GM12878 (cell line): ENCODE measurements around the gene ABCC3. TPM values are rescaled to one million over a fixed set of nuclear protein-coding genes. Genes with fewer than 3 reads are reported as not detected.

Source experiments
- ATAC-seq: fragments of 200-7000 bp; cut with Tn5 transposase; 3 replicates; pipeline ENCODE4 v1.9.1; 2020; ENCODE audit warnings: mild to moderate bottlenecking, moderate library complexity
- BruUV-seq: library from RNA; stranded (reverse); fragments of 400-500 nt; replicated peaks from 2 replicates; lab custom pipeline; 2021; lab: Mats Ljungman, UMichigan
- CTCF ChIA-PET: fragments of 300-600 bp; sonication (Branson Sonifier 250); formaldehyde crosslinking; extraction: SDS; loops from one replicate; lab custom pipeline; 2021; ENCODE audit warnings: inconsistent platforms; lab: Yijun Ruan, JAX
- POLR2A ChIA-PET: fragments of 350-600 bp; formaldehyde crosslinking; extraction: SDS; loops from one replicate; lab custom pipeline; 2021; ENCODE audit warnings: inconsistent platforms; lab: Charles Lee
- RAD21 ChIA-PET: fragments of 300-600 bp; sonication (Branson Sonifier 250); formaldehyde crosslinking; loops from one replicate; lab custom pipeline; 2023; ENCODE audit warnings: antibody characterized with exemption; ENCODE audit not compliant: unreplicated experiment; lab: Charles Lee
- SMC1A ChIA-PET: fragments of 300-600 bp; sonication (Branson Sonifier 250); formaldehyde crosslinking; loops from one replicate; lab custom pipeline; 2023; ENCODE audit not compliant: unreplicated experiment, uncharacterized antibody; lab: Charles Lee
- DNase-seq: peaks from one replicate; pipeline ENCODE4 v3.0.0-alpha.2; 2011; ENCODE audit warnings: low read depth, low spot score
- FAIRE-seq: peaks from 3 replicates; lab custom pipeline; 2011; peaks lifted over from hg19 to GRCh38; lab: Jason Lieb, UNC
- H2AFZ ChIP-seq: 2 replicates; pipeline ENCODE4 v1.6.0; 2011; ENCODE audit warnings: low read depth, low read length, control low read depth; ENCODE audit not compliant: control insufficient read depth
- H3K27ac ChIP-seq: 2 replicates; pipeline ENCODE4 v1.5.1; 2011; ENCODE audit warnings: control low read depth; ENCODE audit not compliant: control insufficient read depth, insufficient read depth
- H3K27me3 ChIP-seq, 2 experiments: replicated peaks in 1 of 2; 2 replicates each; pipeline versions ENCODE4 v1.6.0 to v1.6.1; 2011; ENCODE audit warnings: low read length in 1 of 2; ENCODE audit not compliant: control insufficient read depth in 2 of 2, insufficient read depth in 2 of 2
- H3K36me3 ChIP-seq, 2 experiments: 2 replicates each; pipeline ENCODE4 v1.5.1; 2011; ENCODE audit warnings: low read length in 1 of 2; ENCODE audit not compliant: control insufficient read depth in 2 of 2, insufficient read depth in 2 of 2
- H3K4me1 ChIP-seq: 2 replicates; pipeline ENCODE4 v1.6.1; 2011; ENCODE audit warnings: mild to moderate bottlenecking, low read length, moderate library complexity, mixed read lengths; ENCODE audit not compliant: control insufficient read depth, insufficient read depth
- H3K4me2 ChIP-seq: 2 replicates; pipeline ENCODE4 v1.6.0; 2011; ENCODE audit warnings: control low read depth; ENCODE audit not compliant: control insufficient read depth, insufficient read depth
- H3K4me3 ChIP-seq: fragments of 200-600 bp; sonication (generic); 2 replicates; pipeline ENCODE4 v1.5.1; 2016
- H3K79me2 ChIP-seq: 2 replicates; pipeline ENCODE4 v1.6.0; 2011; ENCODE audit warnings: low read length; ENCODE audit not compliant: control insufficient read depth, insufficient read depth
- H3K9ac ChIP-seq: 2 replicates; pipeline ENCODE4 v1.8.0; 2011; ENCODE audit warnings: low read length, control low read depth, mixed read lengths; ENCODE audit not compliant: control insufficient read depth, insufficient read depth
- H3K9me3 ChIP-seq: replicated peaks from 3 replicates; pipeline ENCODE4 v1.5.1; 2011; ENCODE audit warnings: mild to moderate bottlenecking, low read length; ENCODE audit not compliant: control insufficient read depth, insufficient read depth
- H4K20me1 ChIP-seq: 2 replicates; pipeline ENCODE4 v1.6.0; 2011; ENCODE audit not compliant: control insufficient read depth, insufficient read depth
- FOS ChIP-seq: IDR thresholded peaks from 3 replicates; pipeline ENCODE4 v1.6.1; 2011; ENCODE audit warnings: borderline replicate concordance; ENCODE audit not compliant: insufficient read length; ENCODE audit errors: extremely low read depth
- IKZF1 ChIP-seq: fragments of 450-650 bp; conservative IDR thresholded peaks from 2 replicates; pipeline ENCODE4 v1.6.1; 2017; ENCODE audit warnings: antibody characterized with exemption, mild to moderate bottlenecking
- IKZF2 ChIP-seq, 2 experiments: fragments of 450-650 bp; IDR thresholded peaks; 2 replicates each; pipeline ENCODE4 v1.6.1; 2017; ENCODE audit warnings: mild to moderate bottlenecking in 2 of 2, moderate library complexity in 2 of 2
- LARP7 ChIP-seq: fragments of 450-650 bp; IDR thresholded peaks from 2 replicates; pipeline ENCODE4 v1.6.1; 2017; ENCODE audit warnings: mild to moderate bottlenecking
- MEF2A ChIP-seq: IDR thresholded peaks from 2 replicates; pipeline ENCODE4 v1.6.1; 2011; ENCODE audit warnings: low read depth, mild to moderate bottlenecking, low read length, moderate library complexity; ENCODE audit not compliant: insufficient read depth
- POLR2AphosphoS2 ChIP-seq: IDR thresholded peaks from 2 replicates; pipeline ENCODE4 v1.6.1; 2011; ENCODE audit warnings: low read depth, mild to moderate bottlenecking, low read length, improper control_type of control experiment, moderate library complexity
- SIX5 ChIP-seq: IDR thresholded peaks from 2 replicates; pipeline ENCODE4 v1.6.1; 2011; ENCODE audit warnings: mild to moderate bottlenecking, low read depth, low read length, moderate library complexity; ENCODE audit not compliant: severe bottlenecking
- SUPT20H ChIP-seq: IDR thresholded peaks from 2 replicates; pipeline ENCODE4 v1.6.1; 2011; ENCODE audit warnings: low read depth, mild to moderate bottlenecking, low read length, moderate library complexity, borderline replicate concordance; ENCODE audit not compliant: control insufficient read depth
- TARDBP ChIP-seq: IDR thresholded peaks from 2 replicates; pipeline ENCODE4 v1.6.1; 2016; ENCODE audit warnings: borderline replicate concordance
- TCF3 ChIP-seq: IDR thresholded peaks from 2 replicates; pipeline ENCODE4 v1.6.1; 2012; ENCODE audit warnings: low read depth, mild to moderate bottlenecking, low read length, borderline replicate concordance; ENCODE audit not compliant: insufficient read depth
- WGBS: methylation state at CpG from one replicate; pipeline ENCODE4 v1.1.6; 2016; ENCODE audit warnings: low lambda C conversion rate; ENCODE audit not compliant: insufficient replicate concordance, insufficient coverage; ENCODE audit errors: missing lambda C conversion rate; 5-methylcytosine and 5-hydroxymethylcytosine counted together
- in situ Hi-C: fragments of 300-500 bp; cut with MboI; formaldehyde crosslinking; loops from 9 replicates; pipeline ENCODE4 v1.14.3; 2018; ENCODE audit warnings: mixed read lengths
- intact Hi-C: fragments of 100-400 bp; cut with micrococcal nuclease; formaldehyde crosslinking; loops from one replicate; pipeline ENCODE4 v1.14.2; 2022; ENCODE audit not compliant: unreplicated experiment
- polyA plus RNA-seq, 11 experiments: library from polyadenylated mRNA; depleted of rRNA in 4 of 11; unstranded in 6 of 11; stranded (reverse) in 5 of 11; fragments of >200 nt; fragmentation: Nextera tagmentation in 4 of 11; fragmentation: Illumina TruSeq in 1 of 11; extraction: Ambion mirVana in 4 of 11; extraction: Trizol in 1 of 11; gene quantifications; 1 replicate in 1 of 11; 2 replicates in 10 of 11; pipeline versions ENCODE4 v1.2.1 to v1.2.3, GENCODE V29; 2011 to 2016; ENCODE audit warnings: inconsistent platforms in 2 of 11, missing spikeins in 2 of 11, low read depth in 1 of 11
- total RNA-seq, 4 experiments: library from RNA; depleted of rRNA in 3 of 4; stranded (reverse); fragments of >200 nt in 3 of 4; fragmentation: Illumina TruSeq in 1 of 4; extraction: Trizol in 1 of 4; gene quantifications; 2 replicates each; pipeline versions ENCODE4 v1.2.1 to v1.2.3, GENCODE V29; 2013 to 2021
- TF ChIP-seq, protein P1 (sequence below): fragments of 450-650 bp; IDR thresholded peaks from 2 replicates; pipeline ENCODE4 v1.6.1; 2016; ENCODE audit warnings: mild to moderate bottlenecking, moderate library complexity, borderline replicate concordance
- TF ChIP-seq, protein P2 (sequence below): IDR thresholded peaks from 2 replicates; pipeline ENCODE4 v1.6.1; 2011; ENCODE audit warnings: borderline replicate concordance, low read depth, mild to moderate bottlenecking, moderate library complexity, mixed read lengths, low read length; ENCODE audit not compliant: insufficient read depth; ENCODE audit errors: extremely low read length
- TF ChIP-seq, protein P3 (sequence below): fragments of 450-650 bp; IDR thresholded peaks from 2 replicates; pipeline ENCODE4 v1.6.1; 2017; ENCODE audit warnings: mild to moderate bottlenecking, moderate library complexity
- TF ChIP-seq, protein P4 (sequence below): IDR thresholded peaks from 2 replicates; pipeline ENCODE4 v1.6.1; 2011; ENCODE audit warnings: low read depth, low read length, improper control_type of control experiment, borderline replicate concordance

The ABCC3 gene
- total and polyA plus RNA-seq, 10 of the 15 experiments (the other 5 are each of a cell fraction or from before 2014, with no cell fraction given) = 0.21 to 2.3 (median 0.71) TPM; not detected in 6

DNA sequence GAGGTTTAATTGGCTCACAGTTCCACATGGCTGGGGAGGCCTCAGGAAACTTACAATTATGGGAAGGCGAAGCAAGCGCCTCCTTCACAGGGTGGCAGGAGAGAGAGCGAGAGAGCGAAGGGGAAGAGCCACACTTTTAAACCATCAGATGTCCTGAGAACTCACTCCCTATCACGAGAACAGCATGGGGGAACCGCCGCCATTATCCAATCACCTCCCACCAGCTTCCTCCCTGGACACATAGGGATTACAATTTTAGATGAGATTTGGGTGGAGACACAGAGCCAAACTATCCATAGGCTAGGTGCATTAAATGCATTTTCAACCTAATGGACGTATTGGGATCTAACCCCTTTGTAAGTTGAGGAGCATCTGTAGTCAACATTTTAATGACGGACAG lies 78.0 kb downstream of the ABCC3 start (continued):
- TF ChIP-seq, protein P1, sequence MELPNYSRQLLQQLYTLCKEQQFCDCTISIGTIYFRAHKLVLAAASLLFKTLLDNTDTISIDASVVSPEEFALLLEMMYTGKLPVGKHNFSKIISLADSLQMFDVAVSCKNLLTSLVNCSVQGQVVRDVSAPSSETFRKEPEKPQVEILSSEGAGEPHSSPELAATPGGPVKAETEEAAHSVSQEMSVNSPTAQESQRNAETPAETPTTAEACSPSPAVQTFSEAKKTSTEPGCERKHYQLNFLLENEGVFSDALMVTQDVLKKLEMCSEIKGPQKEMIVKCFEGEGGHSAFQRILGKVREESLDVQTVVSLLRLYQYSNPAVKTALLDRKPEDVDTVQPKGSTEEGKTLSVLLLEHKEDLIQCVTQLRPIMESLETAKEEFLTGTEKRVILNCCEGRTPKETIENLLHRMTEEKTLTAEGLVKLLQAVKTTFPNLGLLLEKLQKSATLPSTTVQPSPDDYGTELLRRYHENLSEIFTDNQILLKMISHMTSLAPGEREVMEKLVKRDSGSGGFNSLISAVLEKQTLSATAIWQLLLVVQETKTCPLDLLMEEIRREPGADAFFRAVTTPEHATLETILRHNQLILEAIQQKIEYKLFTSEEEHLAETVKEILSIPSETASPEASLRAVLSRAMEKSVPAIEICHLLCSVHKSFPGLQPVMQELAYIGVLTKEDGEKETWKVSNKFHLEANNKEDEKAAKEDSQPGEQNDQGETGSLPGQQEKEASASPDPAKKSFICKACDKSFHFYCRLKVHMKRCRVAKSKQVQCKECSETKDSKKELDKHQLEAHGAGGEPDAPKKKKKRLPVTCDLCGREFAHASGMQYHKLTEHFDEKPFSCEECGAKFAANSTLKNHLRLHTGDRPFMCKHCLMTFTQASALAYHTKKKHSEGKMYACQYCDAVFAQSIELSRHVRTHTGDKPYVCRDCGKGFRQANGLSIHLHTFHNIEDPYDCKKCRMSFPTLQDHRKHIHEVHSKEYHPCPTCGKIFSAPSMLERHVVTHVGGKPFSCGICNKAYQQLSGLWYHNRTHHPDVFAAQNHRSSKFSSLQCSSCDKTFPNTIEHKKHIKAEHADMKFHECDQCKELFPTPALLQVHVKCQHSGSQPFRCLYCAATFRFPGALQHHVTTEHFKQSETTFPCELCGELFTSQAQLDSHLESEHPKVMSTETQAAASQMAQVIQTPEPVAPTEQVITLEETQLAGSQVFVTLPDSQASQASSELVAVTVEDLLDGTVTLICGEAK = no peak
- TF ChIP-seq FOS (no peak), LARP7 (no peak), POLR2AphosphoS2 (no peak), TARDBP (no peak), IKZF2 (IDR thresholded peaks at IDR 0.05) (no peak), MEF2A (no peak)
- TF ChIP-seq, protein P2, sequence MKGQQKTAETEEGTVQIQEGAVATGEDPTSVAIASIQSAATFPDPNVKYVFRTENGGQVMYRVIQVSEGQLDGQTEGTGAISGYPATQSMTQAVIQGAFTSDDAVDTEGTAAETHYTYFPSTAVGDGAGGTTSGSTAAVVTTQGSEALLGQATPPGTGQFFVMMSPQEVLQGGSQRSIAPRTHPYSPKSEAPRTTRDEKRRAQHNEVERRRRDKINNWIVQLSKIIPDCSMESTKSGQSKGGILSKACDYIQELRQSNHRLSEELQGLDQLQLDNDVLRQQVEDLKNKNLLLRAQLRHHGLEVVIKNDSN = no peak

- BruUV-seq = no TSS peak
- SMC1A ChIA-PET = no interaction called here
- no peaks in the 10 kb centered on the region for H3K36me3 ChIP-seq
- H2AFZ ChIP-seq = no peak overlapping the region
- no peaks in the 10 kb centered on the region for H3K4me1 ChIP-seq
- no peaks in the 10 kb centered on the region for H3K27me3 ChIP-seq
- no peak for FAIRE-seq
- POLR2A ChIA-PET = no interaction called here
- ATAC-seq = no peak
- no peak overlapping the region for H3K4me3 ChIP-seq
- no peak overlapping the region for H3K4me2 ChIP-seq
- peaks cover 15% of the 10 kb centered on the region for H3K79me2 ChIP-seq
- WGBS = 58% methylated on average over 3 of the region's 3 CpGs
- in situ Hi-C loops = no loop called here
- DNase-seq = no peak
- RAD21 ChIA-PET = no interaction called here
- H4K20me1 ChIP-seq = no peaks in the 10 kb centered on the region
- H3K9me3 ChIP-seq = no peaks in the 10 kb centered on the region
- H3K9ac ChIP-seq = no peak overlapping the region
- no peak overlapping the region for H3K27ac ChIP-seq
- CTCF ChIA-PET = no interaction called here
- intact Hi-C loops = no loop called here
- TF ChIP-seq, protein P3, sequence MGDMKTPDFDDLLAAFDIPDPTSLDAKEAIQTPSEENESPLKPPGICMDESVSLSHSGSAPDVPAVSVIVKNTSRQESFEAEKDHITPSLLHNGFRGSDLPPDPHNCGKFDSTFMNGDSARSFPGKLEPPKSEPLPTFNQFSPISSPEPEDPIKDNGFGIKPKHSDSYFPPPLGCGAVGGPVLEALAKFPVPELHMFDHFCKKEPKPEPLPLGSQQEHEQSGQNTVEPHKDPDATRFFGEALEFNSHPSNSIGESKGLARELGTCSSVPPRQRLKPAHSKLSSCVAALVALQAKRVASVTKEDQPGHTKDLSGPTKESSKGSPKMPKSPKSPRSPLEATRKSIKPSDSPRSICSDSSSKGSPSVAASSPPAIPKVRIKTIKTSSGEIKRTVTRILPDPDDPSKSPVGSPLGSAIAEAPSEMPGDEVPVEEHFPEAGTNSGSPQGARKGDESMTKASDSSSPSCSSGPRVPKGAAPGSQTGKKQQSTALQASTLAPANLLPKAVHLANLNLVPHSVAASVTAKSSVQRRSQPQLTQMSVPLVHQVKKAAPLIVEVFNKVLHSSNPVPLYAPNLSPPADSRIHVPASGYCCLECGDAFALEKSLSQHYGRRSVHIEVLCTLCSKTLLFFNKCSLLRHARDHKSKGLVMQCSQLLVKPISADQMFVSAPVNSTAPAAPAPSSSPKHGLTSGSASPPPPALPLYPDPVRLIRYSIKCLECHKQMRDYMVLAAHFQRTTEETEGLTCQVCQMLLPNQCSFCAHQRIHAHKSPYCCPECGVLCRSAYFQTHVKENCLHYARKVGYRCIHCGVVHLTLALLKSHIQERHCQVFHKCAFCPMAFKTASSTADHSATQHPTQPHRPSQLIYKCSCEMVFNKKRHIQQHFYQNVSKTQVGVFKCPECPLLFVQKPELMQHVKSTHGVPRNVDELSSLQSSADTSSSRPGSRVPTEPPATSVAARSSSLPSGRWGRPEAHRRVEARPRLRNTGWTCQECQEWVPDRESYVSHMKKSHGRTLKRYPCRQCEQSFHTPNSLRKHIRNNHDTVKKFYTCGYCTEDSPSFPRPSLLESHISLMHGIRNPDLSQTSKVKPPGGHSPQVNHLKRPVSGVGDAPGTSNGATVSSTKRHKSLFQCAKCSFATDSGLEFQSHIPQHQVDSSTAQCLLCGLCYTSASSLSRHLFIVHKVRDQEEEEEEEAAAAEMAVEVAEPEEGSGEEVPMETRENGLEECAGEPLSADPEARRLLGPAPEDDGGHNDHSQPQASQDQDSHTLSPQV = no peak
- TF ChIP-seq TCF3 = no peak
- no peak for TF ChIP-seq IKZF1
- TF ChIP-seq SUPT20H = no peak
- TF ChIP-seq, protein P4, sequence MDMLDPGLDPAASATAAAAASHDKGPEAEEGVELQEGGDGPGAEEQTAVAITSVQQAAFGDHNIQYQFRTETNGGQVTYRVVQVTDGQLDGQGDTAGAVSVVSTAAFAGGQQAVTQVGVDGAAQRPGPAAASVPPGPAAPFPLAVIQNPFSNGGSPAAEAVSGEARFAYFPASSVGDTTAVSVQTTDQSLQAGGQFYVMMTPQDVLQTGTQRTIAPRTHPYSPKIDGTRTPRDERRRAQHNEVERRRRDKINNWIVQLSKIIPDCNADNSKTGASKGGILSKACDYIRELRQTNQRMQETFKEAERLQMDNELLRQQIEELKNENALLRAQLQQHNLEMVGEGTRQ = no peak
- no peak for TF ChIP-seq SIX5
Observed at GRCh38 chr17:50715471-50715870, 80.8 kb downstream of the ABCC3 start.
